CD4-positive, alpha-beta T cell (primary cell): ENCODE results near the gene IFT25. TPM values are rescaled to one million over a fixed set of nuclear protein-coding genes. Genes with fewer than 3 reads are reported as not detected.

Experiments used
- ATAC-seq: fragments of 200-7000 bp; cut with Tn5 transposase; one replicate; pipeline ENCODE4 v1.10.0; 2022; ENCODE audit warnings: mild to moderate bottlenecking; ENCODE audit not compliant: poor library complexity
- CTCF ChIA-PET: fragments of 350-600 bp; sonication (Branson Sonifier 250); formaldehyde crosslinking; loops from one replicate; lab custom pipeline; 2021; ENCODE audit warnings: antibody characterized with exemption, inconsistent platforms; lab: Charles Lee
- POLR2A ChIA-PET: fragments of 350-600 bp; sonication (Branson Sonifier 250); formaldehyde crosslinking; loops from one replicate; lab custom pipeline; 2021; ENCODE audit warnings: antibody characterized with exemption, inconsistent platforms; lab: Charles Lee
- DNase-seq, 14 experiments: peaks; one replicate each; pipeline ENCODE4 v3.0.0-alpha.2; 2013 to 2020; ENCODE audit warnings: mixed read lengths in 2 of 14
- H3K27ac ChIP-seq, 2 donors: one replicate each; pipeline versions ENCODE4 v1.5.1 to v1.7.0; 2013; ENCODE audit warnings: low read length in 2 of 2, low read depth in 1 of 2, mild to moderate bottlenecking in 1 of 2
- H3K27me3 ChIP-seq, 2 experiments: 1 replicate in 1 of 2; 2 replicates in 1 of 2; pipeline versions ENCODE4 v1.6.1 to v1.7.0; 2013; ENCODE audit warnings: low read length in 2 of 2, control low read depth in 1 of 2, mild to moderate bottlenecking in 1 of 2, moderate library complexity in 1 of 2; ENCODE audit not compliant: insufficient read depth in 2 of 2, control insufficient read depth in 1 of 2
- H3K36me3 ChIP-seq: one replicate; pipeline ENCODE4 v1.6.1; 2013; ENCODE audit warnings: low read length, control low read depth; ENCODE audit not compliant: insufficient read depth
- H3K4me1 ChIP-seq: one replicate; pipeline ENCODE4 v1.6.1; 2013; ENCODE audit warnings: low read length, control low read depth; ENCODE audit not compliant: insufficient read depth
- H3K4me3 ChIP-seq: one replicate; pipeline ENCODE4 v1.5.1; 2013; ENCODE audit warnings: mild to moderate bottlenecking, low read length, moderate library complexity
- H3K9me3 ChIP-seq, 2 experiments: 1 replicate in 1 of 2; 2 replicates in 1 of 2; pipeline versions ENCODE4 v1.6.1 to v1.7.0; 2013; ENCODE audit warnings: low read length in 2 of 2, mild to moderate bottlenecking in 2 of 2, control low read depth in 1 of 2, moderate library complexity in 1 of 2; ENCODE audit not compliant: control insufficient read depth in 1 of 2, insufficient read depth in 1 of 2
- H3K27ac Mint-ChIP-seq: one replicate; pipeline ENCODE4 v1.8.0; 2020; ENCODE audit warnings: mixed read lengths
- H3K27me3 Mint-ChIP-seq: one replicate; pipeline ENCODE4 v1.8.0; 2021; ENCODE audit warnings: mixed read lengths
- H3K36me3 Mint-ChIP-seq: one replicate; pipeline ENCODE4 v1.8.0; 2021; ENCODE audit warnings: low read depth, mixed read lengths
- H3K4me1 Mint-ChIP-seq: one replicate; pipeline ENCODE4 v1.8.0; 2021; ENCODE audit warnings: low read depth, mixed read lengths
- H3K4me3 Mint-ChIP-seq: one replicate; pipeline ENCODE4 v1.8.0; 2020; ENCODE audit warnings: mild to moderate bottlenecking, mixed read lengths
- H3K9me3 Mint-ChIP-seq: one replicate; pipeline ENCODE4 v1.8.0; 2020; ENCODE audit warnings: mixed read lengths
- CTCF ChIP-seq: fragments of 200-600 bp; IDR thresholded peaks from one replicate; pipeline ENCODE4 v1.8.0; 2022; ENCODE audit warnings: antibody characterized with exemption, mild to moderate bottlenecking
- intact Hi-C, 2 experiments: fragments of 100-400 bp; cut with DNase I in 1 of 2; cut with micrococcal nuclease in 1 of 2; formaldehyde crosslinking; loops; one replicate each; pipeline versions ENCODE4 v1.15.1 to v1.9.0; 2023 to 2025; cut with DNase I, micrococcal nuclease
- total RNA-seq, 174 experiments: library from RNA in 2 of 174; stranded (reverse) in 2 of 174; gene quantifications; one replicate each; pipeline ENCODE4 v1.2.3 and lab custom pipeline; 2021 to 2026

The IFT25 gene
- total RNA-seq, 2 experiments from 2014 or later, result 12.7 to 13.9 TPM

GRCh38 chr1:53911442-53911841 lies 34.1 kb downstream of the IFT25 start:
- CTCF ChIA-PET, result no interaction called here
- no peak overlapping the region for H3K27ac Mint-ChIP-seq

DNA sequence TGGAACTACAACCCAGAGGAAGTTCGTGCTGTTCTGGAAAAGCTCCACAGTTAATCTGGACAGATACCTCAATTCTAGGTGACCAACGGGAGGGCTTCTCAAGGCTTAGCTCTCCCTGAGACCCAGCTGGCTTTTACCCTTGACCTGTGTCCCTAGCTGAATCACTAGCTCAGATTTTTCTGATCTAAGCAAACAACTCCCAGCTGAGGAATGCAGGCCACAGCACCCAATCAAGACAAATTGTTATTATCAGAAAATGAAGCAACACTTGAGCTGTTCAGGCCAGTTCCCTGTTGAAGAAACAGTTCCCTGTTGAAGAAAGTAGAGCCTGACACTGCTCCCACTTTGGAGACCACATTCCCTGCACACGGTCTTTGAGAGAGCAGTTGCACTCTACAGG lies 35.6 kb downstream of the IFT25 start:
- H3K4me1 ChIP-seq, result no peaks in the 10 kb centered on the region
- Mint-ChIP-seq H3K4me1 (no peaks in the 10 kb centered on the region), H3K27ac (no peak overlapping the region), H3K36me3 (peaks cover 24% of the 10 kb centered on the region), H3K4me3 (no peak overlapping the region), H3K9me3 (no peaks in the 10 kb centered on the region), H3K27me3 (no peaks in the 10 kb centered on the region)
- no peaks in the 10 kb centered on the region for H3K27me3 ChIP-seq
- ChIA-PET POLR2A (interaction anchor here (0.7 kb wide), 1 partner anchor 36 kb away, joined by 3 read pairs; the partner anchor contains the start of genes IFT25 and LRRC42), CTCF (no interaction called here)
- peaks cover 15% of the 10 kb centered on the region for H3K36me3 ChIP-seq
- ATAC-seq, result no peak
- no peak for DNase-seq
- intact Hi-C loops, result no loop called here
- H3K4me3 ChIP-seq, result no peak overlapping the region
- TF ChIP-seq CTCF, result no peak
- H3K9me3 ChIP-seq, result no peaks in the 10 kb centered on the region
- no peak overlapping the region for H3K27ac ChIP-seq

More at GRCh38 chr1:53911442-53911841, 34.1 kb downstream of the IFT25 start:
- intact Hi-C loops, result no loop called here
- no peak for TF ChIP-seq CTCF
- H3K4me3 Mint-ChIP-seq, result no peak overlapping the region
- H3K27me3 Mint-ChIP-seq, result no peaks in the 10 kb centered on the region
- ATAC-seq (no peak), DNase-seq (no peak)
- H3K4me1 Mint-ChIP-seq, result no peaks in the 10 kb centered on the region
- H3K36me3 Mint-ChIP-seq, result peaks cover 34% of the 10 kb centered on the region
- no peaks in the 10 kb centered on the region for H3K27me3 ChIP-seq
- no peaks in the 10 kb centered on the region for H3K9me3 Mint-ChIP-seq
- H3K4me1 ChIP-seq, result peaks cover 6% of the 10 kb centered on the region
- peaks cover 12% of the 10 kb centered on the region for H3K36me3 ChIP-seq
- H3K4me3 ChIP-seq, result no peak overlapping the region
- POLR2A ChIA-PET, result no interaction called here
- H3K27ac ChIP-seq, result no peak overlapping the region
- no peaks in the 10 kb centered on the region for H3K9me3 ChIP-seq

DNA sequence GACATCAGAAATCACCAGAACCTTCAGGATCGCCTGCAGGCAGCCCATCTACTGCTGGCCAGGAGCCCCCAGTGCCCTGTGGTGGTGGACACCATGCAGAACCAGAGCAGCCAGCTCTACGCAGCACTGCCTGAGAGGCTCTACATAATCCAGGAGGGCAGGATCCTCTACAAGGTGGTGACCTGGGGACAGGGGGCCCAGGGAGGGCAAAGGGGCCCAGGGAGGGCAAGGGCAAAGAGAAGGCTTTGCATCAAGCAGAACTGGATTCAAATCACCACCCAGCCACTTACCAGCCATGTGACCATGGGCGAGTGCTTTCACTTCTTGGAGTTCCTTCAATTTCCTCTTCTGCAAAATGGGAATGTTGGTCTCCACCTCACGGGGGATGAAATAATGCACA lies 39.4 kb downstream of the IFT25 start:
- Histone ChIP-seq H3K4me1 (no peaks in the 10 kb centered on the region), H3K9me3 (no peaks in the 10 kb centered on the region), H3K27me3 (no peaks in the 10 kb centered on the region), H3K4me3 (no peak overlapping the region), H3K36me3 (peaks cover 4% of the 10 kb centered on the region), H3K27ac (no peak overlapping the region)
- intact Hi-C loops, result no loop called here
- POLR2A ChIA-PET, result no interaction called here
- DNase-seq (no peak), ATAC-seq (no peak)
- no peak for TF ChIP-seq CTCF
- H3K4me3 Mint-ChIP-seq, result no peak overlapping the region
- no peak overlapping the region for H3K27ac Mint-ChIP-seq
- H3K36me3 Mint-ChIP-seq, result peaks cover 6% of the 10 kb centered on the region
- H3K9me3 Mint-ChIP-seq, result no peaks in the 10 kb centered on the region
- H3K27me3 Mint-ChIP-seq, result no peaks in the 10 kb centered on the region
- CTCF ChIA-PET, result interaction anchor here (0.8 kb wide), 1 partner anchor 53 kb away, joined by 3 read pairs; no protein-coding TSS in a partner anchor
- H3K4me1 Mint-ChIP-seq, result no peaks in the 10 kb centered on the region
